Measurements from ENCODE around the gene SV2C. TPM values are rescaled to one million over a fixed set of nuclear protein-coding genes. Genes with fewer than 3 reads are reported as not detected.
A peak's percentile ranks its signal among the peaks of the same experiment; 100 is the strongest.

Gene SV2C
- total RNA-seq, 1 experiment from 2014 or later = 0.09 TPM

- TF ChIP-seq, protein P1, sequence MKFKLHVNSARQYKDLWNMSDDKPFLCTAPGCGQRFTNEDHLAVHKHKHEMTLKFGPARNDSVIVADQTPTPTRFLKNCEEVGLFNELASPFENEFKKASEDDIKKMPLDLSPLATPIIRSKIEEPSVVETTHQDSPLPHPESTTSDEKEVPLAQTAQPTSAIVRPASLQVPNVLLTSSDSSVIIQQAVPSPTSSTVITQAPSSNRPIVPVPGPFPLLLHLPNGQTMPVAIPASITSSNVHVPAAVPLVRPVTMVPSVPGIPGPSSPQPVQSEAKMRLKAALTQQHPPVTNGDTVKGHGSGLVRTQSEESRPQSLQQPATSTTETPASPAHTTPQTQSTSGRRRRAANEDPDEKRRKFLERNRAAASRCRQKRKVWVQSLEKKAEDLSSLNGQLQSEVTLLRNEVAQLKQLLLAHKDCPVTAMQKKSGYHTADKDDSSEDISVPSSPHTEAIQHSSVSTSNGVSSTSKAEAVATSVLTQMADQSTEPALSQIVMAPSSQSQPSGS (CRISPR knock-in tag; IDR thresholded peaks at IDR 0.05; ENCODE audit: borderline replicate concordance, low read depth) = no peak
- no peak for TF ChIP-seq CBFB (CRISPR knock-in tag; IDR thresholded peaks at IDR 0.05; ENCODE audit: low read depth)
Measured at GRCh38 chr5:76038212-76038611, 45.0 kb upstream of the SV2C start (continued).

DNA sequence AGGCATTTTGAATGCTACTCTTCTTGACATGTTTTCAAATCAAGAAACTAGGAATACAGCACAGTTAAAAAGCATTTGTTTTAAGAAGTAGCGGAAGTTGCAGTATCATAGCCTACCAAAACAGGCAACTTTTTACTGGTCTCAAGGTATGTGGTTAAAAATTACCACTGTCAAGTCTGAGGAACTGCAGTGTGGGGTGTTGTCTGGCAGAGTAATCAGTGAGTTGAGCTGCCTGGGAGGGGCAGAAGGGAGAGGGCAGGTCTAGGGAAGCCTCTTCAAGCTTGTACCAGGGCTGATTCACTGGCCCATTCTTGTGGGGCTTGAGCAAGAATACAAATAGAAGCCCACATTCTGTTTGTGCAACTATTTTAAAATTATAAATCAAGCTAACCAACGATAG lies 42.4 kb upstream of the SV2C start:
- POLR2A ChIA-PET = no interaction called here
- no peak overlapping the region for H3K27ac Mint-ChIP-seq
- H3K4me3 Mint-ChIP-seq = no peak overlapping the region
- H3K4me1 Mint-ChIP-seq = peaks cover 9% of the 10 kb centered on the region
- 0 out of 2 replicates have a peak, but pooled peaks cover 4% of the 10 kb centered on the region for H3K9me3 Mint-ChIP-seq
- DNase-seq (ENCODE audit: low spot score) (no peak), ATAC-seq (no peak)
- TF ChIP-seq TP53 (CRISPR knock-in tag; IDR thresholded peaks at IDR 0.05) = no peak
- no peak for TF ChIP-seq ATF3 (CRISPR knock-in tag; conservative IDR thresholded peaks at IDR 0.05)
- TF ChIP-seq RELA (CRISPR knock-in tag; IDR thresholded peaks at IDR 0.05; ENCODE audit: borderline replicate concordance) = no peak
- TF ChIP-seq JUN (CRISPR knock-in tag; IDR thresholded peaks at IDR 0.05) = no peak
- no peak for TF ChIP-seq ATF1 (CRISPR knock-in tag; IDR thresholded peaks at IDR 0.05)
- TF ChIP-seq, protein P2, sequence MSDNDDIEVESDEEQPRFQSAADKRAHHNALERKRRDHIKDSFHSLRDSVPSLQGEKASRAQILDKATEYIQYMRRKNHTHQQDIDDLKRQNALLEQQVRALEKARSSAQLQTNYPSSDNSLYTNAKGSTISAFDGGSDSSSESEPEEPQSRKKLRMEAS (CRISPR knock-in tag; IDR thresholded peaks at IDR 0.05) = no peak
- TF ChIP-seq, protein P3, sequence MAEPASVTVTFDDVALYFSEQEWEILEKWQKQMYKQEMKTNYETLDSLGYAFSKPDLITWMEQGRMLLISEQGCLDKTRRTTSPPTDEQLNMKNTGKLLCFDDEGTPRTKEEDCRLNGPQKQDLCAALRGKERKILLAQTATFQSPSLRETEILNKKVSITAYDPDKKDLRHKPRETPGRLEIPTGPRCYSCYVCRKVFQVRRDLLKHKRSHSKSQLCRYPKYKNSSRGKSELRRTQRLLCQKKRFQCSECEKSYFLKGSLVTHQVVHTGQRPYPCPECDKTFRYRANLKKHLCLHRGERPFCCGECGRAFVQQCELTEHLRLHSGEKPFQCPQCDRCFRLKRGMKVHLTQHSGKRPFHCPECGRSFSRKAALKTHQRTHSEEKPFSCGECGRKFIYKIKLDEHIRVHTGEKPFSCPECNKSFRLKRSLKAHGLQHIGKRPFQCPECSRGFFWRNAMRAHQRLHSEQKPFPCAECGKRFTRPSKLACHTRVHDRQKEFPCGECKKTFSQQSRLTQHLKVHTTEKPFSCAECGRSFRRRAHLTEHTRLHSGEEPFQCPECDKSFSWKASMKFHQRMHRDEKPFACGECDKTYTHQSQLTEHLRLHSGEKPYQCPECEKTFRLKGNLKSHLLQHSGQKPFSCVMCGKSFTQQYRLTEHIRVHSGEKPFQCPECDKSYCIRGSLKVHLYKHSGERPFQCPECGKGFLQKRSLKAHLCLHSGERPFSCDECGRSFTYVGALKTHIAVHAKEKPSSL (CRISPR knock-in tag; conservative IDR thresholded peaks at IDR 0.05) = no peak
- TF ChIP-seq RORB (CRISPR knock-in tag; IDR thresholded peaks at IDR 0.05) = no peak
- TF ChIP-seq, protein P1 (CRISPR knock-in tag; IDR thresholded peaks at IDR 0.05; ENCODE audit: borderline replicate concordance, low read depth) = no peak
- no peak for TF ChIP-seq IRF1 (CRISPR knock-in tag; IDR thresholded peaks at IDR 0.05)
- no peak for TF ChIP-seq ZNF317 (CRISPR knock-in tag; IDR thresholded peaks at IDR 0.05; ENCODE audit: borderline replicate concordance, low read depth)
- TF ChIP-seq OVOL2 (CRISPR knock-in tag; IDR thresholded peaks at IDR 0.05; ENCODE audit: borderline replicate concordance) = no peak
- no peaks in the 10 kb centered on the region for H3K36me3 Mint-ChIP-seq
- CTCF ChIA-PET = interaction anchor here (1.6 kb wide), 1 partner anchor 105 kb away, joined by 3 read pairs; no protein-coding TSS in a partner anchor
- no peaks in the 10 kb centered on the region; the same call in 1 of the 2 replicates for H3K27me3 Mint-ChIP-seq (ENCODE audit: low read depth)

- TF ChIP-seq, protein P4, sequence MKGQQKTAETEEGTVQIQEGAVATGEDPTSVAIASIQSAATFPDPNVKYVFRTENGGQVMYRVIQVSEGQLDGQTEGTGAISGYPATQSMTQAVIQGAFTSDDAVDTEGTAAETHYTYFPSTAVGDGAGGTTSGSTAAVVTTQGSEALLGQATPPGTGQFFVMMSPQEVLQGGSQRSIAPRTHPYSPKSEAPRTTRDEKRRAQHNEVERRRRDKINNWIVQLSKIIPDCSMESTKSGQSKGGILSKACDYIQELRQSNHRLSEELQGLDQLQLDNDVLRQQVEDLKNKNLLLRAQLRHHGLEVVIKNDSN (CRISPR knock-in tag; IDR thresholded peaks at IDR 0.05) = peak; percentile 23; the same call in 1 of the 2 replicates
- TF ChIP-seq MYBL2 (CRISPR knock-in tag; IDR thresholded peaks at IDR 0.05) = no peak
- TF ChIP-seq FOXP1 (CRISPR knock-in tag; IDR thresholded peaks at IDR 0.05; ENCODE audit: borderline replicate concordance) = 0 out of 2 replicates have a peak, but pooled peaks have one; percentile 31
- TF ChIP-seq ESRRA (CRISPR knock-in tag; IDR thresholded peaks at IDR 0.05; ENCODE audit: borderline replicate concordance) = no peak
- no peak for TF ChIP-seq ATF1 (CRISPR knock-in tag; IDR thresholded peaks at IDR 0.05)
- 0 out of 2 replicates have a peak, but pooled peaks have one; percentile 22 for TF ChIP-seq NFE2L1 (CRISPR knock-in tag; IDR thresholded peaks at IDR 0.05)
- no peak for TF ChIP-seq HMGA2 (CRISPR knock-in tag; IDR thresholded peaks at IDR 0.05)
- TF ChIP-seq FOXP4 (CRISPR knock-in tag; IDR thresholded peaks at IDR 0.05) = 0 out of 2 replicates have a peak, but pooled peaks have one; percentile 22
- CTCF ChIA-PET = interaction anchor here (1.6 kb wide), 1 partner anchor 104 kb away, joined by 3 read pairs; no protein-coding TSS in a partner anchor
- peak; percentile 73 for DNase-seq (ENCODE audit: low spot score)
- Mint-ChIP-seq H3K4me3 (no peak overlapping the region), H3K27me3 (ENCODE audit: low read depth) (no peaks in the 10 kb centered on the region; the same call in 1 of the 2 replicates), H3K9me3 (0 out of 2 replicates have a peak, but pooled peaks cover 4% of the 10 kb centered on the region), H3K4me1 (peaks cover 9% of the 10 kb centered on the region), H3K27ac (no peak overlapping the region), H3K36me3 (no peaks in the 10 kb centered on the region)
- POLR2A ChIA-PET = no interaction called here
- ATAC-seq = peak; percentile 99
Measured at GRCh38 chr5:76041863-76042262, 41.3 kb upstream of the SV2C start.
